Erythroblast (primary cell): ENCODE results near the gene CNST.

Source experiments
- GATA1 ChIP-seq: IDR thresholded peaks from 2 replicates; pipeline ENCODE4 v1.6.1; 2011; ENCODE audit warnings: low read depth, mild to moderate bottlenecking, control low read depth, low read length, moderate library complexity
- POLR2A ChIP-seq: IDR thresholded peaks from 2 replicates; pipeline ENCODE4 v1.6.1; 2011; ENCODE audit warnings: mild to moderate bottlenecking, low read length

DNA sequence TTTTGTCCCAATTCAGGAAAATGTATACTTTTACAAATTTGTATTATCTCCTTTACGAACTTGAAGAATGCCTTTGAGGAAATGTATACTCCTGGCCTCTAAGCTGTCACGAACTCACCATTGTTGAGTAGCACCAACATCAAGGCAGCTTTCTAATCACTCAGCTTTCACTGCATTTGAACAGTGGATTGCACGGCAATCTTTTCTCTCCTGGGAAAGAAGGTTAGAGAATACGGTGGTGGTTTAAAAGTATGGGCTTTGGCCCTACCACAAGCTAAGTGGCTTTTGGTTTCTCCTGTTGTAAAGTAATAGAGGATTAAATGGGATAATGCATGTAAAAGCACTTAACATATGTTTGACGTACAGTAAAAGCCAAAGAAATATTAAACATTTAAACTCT is 57.8 kb downstream of the CNST start:
- no peak for TF ChIP-seq GATA1
- no peak for TF ChIP-seq POLR2A
